WTC11 (cell line): ENCODE measurements around the gene GMPR. TPM values are rescaled to one million over a fixed set of nuclear protein-coding genes. Genes with fewer than 3 reads are reported as not detected.

Experiments
- ATAC-seq: fragments of 200-7000 bp; cut with Tn5 transposase; 2 replicates; pipeline ENCODE4 v1.10.0; 2021; ENCODE audit warnings: mild to moderate bottlenecking, moderate library complexity
- CTCF ChIA-PET: fragments of 300-600 bp; sonication (Branson Sonifier 250); formaldehyde crosslinking; loops from one replicate; lab custom pipeline; 2021; ENCODE audit warnings: antibody characterized with exemption; lab: Charles Lee
- POLR2A ChIA-PET: fragments of 350-600 bp; sonication (Branson Sonifier 250); formaldehyde crosslinking; loops from one replicate; lab custom pipeline; 2021; ENCODE audit warnings: antibody characterized with exemption; lab: Charles Lee
- DNase-seq: peaks from one replicate; pipeline ENCODE4 v3.0.0; 2021; ENCODE audit warnings: low spot score
- H3K27ac Mint-ChIP-seq: 2 replicates; pipeline ENCODE4 v1.8.0; 2021; ENCODE audit warnings: mixed read lengths
- H3K27me3 Mint-ChIP-seq: 2 replicates; pipeline ENCODE4 v1.8.0; 2021; ENCODE audit warnings: low read depth, mild to moderate bottlenecking, moderate library complexity, mixed read lengths
- H3K36me3 Mint-ChIP-seq: 2 replicates; pipeline ENCODE4 v1.8.0; 2021; ENCODE audit warnings: mixed read lengths
- H3K4me1 Mint-ChIP-seq: 2 replicates; pipeline ENCODE4 v1.8.0; 2022; ENCODE audit warnings: mixed read lengths
- H3K4me3 Mint-ChIP-seq: 2 replicates; pipeline ENCODE4 v1.8.0; 2021; ENCODE audit warnings: mild to moderate bottlenecking, moderate library complexity, mixed read lengths
- H3K9me3 Mint-ChIP-seq: 2 replicates; pipeline ENCODE4 v1.8.0; 2021; ENCODE audit warnings: mixed read lengths
- ARID4B ChIP-seq: sonication (generic); formaldehyde crosslinking; IDR thresholded peaks from 2 replicates; pipeline ENCODE4 v1.8.0; 2023; ENCODE audit warnings: missing genetic modification reagents, mild to moderate bottlenecking, borderline replicate concordance
- ATF1 ChIP-seq: sonication (generic); formaldehyde crosslinking; IDR thresholded peaks from 2 replicates; pipeline ENCODE4 v1.8.1; 2023; ENCODE audit warnings: mild to moderate bottlenecking, moderate library complexity, missing genetic modification reagents
- ATF2 ChIP-seq: sonication (generic); formaldehyde crosslinking; IDR thresholded peaks from 2 replicates; pipeline ENCODE4 v1.8.1; 2022; ENCODE audit warnings: low read depth, missing genetic modification reagents, borderline replicate concordance
- CBFB ChIP-seq: sonication (generic); formaldehyde crosslinking; IDR thresholded peaks from 2 replicates; pipeline ENCODE4 v1.8.1; 2022; ENCODE audit warnings: mild to moderate bottlenecking, low read depth, missing genetic modification reagents
- CDX4 ChIP-seq: fragments of 250-450 bp; sonication (Bioruptor Pico); IDR thresholded peaks from 2 replicates; pipeline ENCODE4 v1.9.0; 2021; ENCODE audit warnings: moderate library complexity, mild to moderate bottlenecking, inconsistent platforms, borderline replicate concordance
- CTCF ChIP-seq: fragments of 200-600 bp; IDR thresholded peaks from 2 replicates; pipeline ENCODE4 v1.8.0; 2022; ENCODE audit warnings: antibody characterized with exemption
- E2F4 ChIP-seq: sonication (generic); formaldehyde crosslinking; IDR thresholded peaks from 2 replicates; pipeline ENCODE4 v1.8.1; 2022; ENCODE audit warnings: low read depth, mild to moderate bottlenecking, moderate library complexity, missing genetic modification reagents, borderline replicate concordance
- FOXK1 ChIP-seq: sonication (generic); formaldehyde crosslinking; IDR thresholded peaks from 2 replicates; pipeline ENCODE4 v1.8.0; 2022; ENCODE audit warnings: mild to moderate bottlenecking, moderate library complexity, missing genetic modification reagents
- JAZF1 ChIP-seq: fragments of 250-450 bp; sonication (Bioruptor Pico); IDR thresholded peaks from 2 replicates; pipeline ENCODE4 v1.9.0; 2021; ENCODE audit warnings: moderate library complexity, mild to moderate bottlenecking, inconsistent platforms
- NR2C2 ChIP-seq: sonication (generic); formaldehyde crosslinking; IDR thresholded peaks from 2 replicates; pipeline ENCODE4 v1.8.0; 2022; ENCODE audit warnings: mild to moderate bottlenecking, missing genetic modification reagents
- OVOL2 ChIP-seq: fragments of 250-450 bp; sonication (Bioruptor Pico); IDR thresholded peaks from 2 replicates; pipeline ENCODE4 v1.9.0; 2021; ENCODE audit warnings: mild to moderate bottlenecking, borderline replicate concordance
- PRDM15 ChIP-seq: sonication (generic); formaldehyde crosslinking; IDR thresholded peaks from 2 replicates; pipeline ENCODE4 v1.8.0; 2022; ENCODE audit warnings: missing genetic modification reagents
- SMAD4 ChIP-seq: sonication (generic); formaldehyde crosslinking; IDR thresholded peaks from 2 replicates; pipeline ENCODE4 v1.8.0; 2022; ENCODE audit warnings: mild to moderate bottlenecking, missing genetic modification reagents
- TP53 ChIP-seq: sonication (generic); formaldehyde crosslinking; IDR thresholded peaks from 2 replicates; pipeline ENCODE4 v1.8.1; 2023; ENCODE audit warnings: mild to moderate bottlenecking, missing genetic modification reagents
- USF2 ChIP-seq: sonication (generic); formaldehyde crosslinking; IDR thresholded peaks from 2 replicates; pipeline ENCODE4 v1.8.1; 2023; ENCODE audit warnings: mild to moderate bottlenecking, missing genetic modification reagents, moderate library complexity
- ZNF138 ChIP-seq: sonication (generic); formaldehyde crosslinking; conservative IDR thresholded peaks from 2 replicates; pipeline ENCODE4 v1.8.1; 2022; ENCODE audit warnings: mild to moderate bottlenecking, moderate library complexity, missing genetic modification reagents
- total RNA-seq: library from RNA; stranded (reverse); gene quantifications from 3 replicates; pipeline ENCODE4 v1.2.3, GENCODE V29; 2021

Gene GMPR
- total RNA-seq, 1 experiment from 2014 or later: 2.4 TPM

GRCh38 chr6:16270178-16270794 is 31.9 kb downstream of the GMPR start (continued):
- TF ChIP-seq JAZF1 (CRISPR knock-in tag): no peak
- no peak for TF ChIP-seq E2F4 (CRISPR knock-in tag)
- TF ChIP-seq CTCF: no peak
- no peak for TF ChIP-seq SMAD4 (CRISPR knock-in tag)
- no peak for TF ChIP-seq OVOL2
- no peak for TF ChIP-seq ARID4B (CRISPR knock-in tag)
- TF ChIP-seq TP53 (CRISPR knock-in tag): no peak
- no peak for TF ChIP-seq ATF1 (CRISPR knock-in tag)

GRCh38 chr6:16271428-16271827 is 33.0 kb downstream of the GMPR start:
- H3K4me1 Mint-ChIP-seq: no peaks in the 10 kb centered on the region
- TF ChIP-seq CBFB (CRISPR knock-in tag) (no peak), ATF2 (CRISPR knock-in tag) (no peak), FOXK1 (CRISPR knock-in tag) (no peak), ZNF138 (CRISPR knock-in tag) (no peak), E2F4 (CRISPR knock-in tag) (no peak)
- TF ChIP-seq, all 79 proteins: peak for 0
- ChIA-PET POLR2A (no interaction called here), CTCF (interaction anchor here (0.6 to 3.1 kb wide), 3 partner anchors 15 to 457 kb away, joined by 3 to 13 read pairs (median 3); no protein-coding TSS in a partner anchor)
- H3K27ac Mint-ChIP-seq: no peak overlapping the region
- no peak overlapping the region for H3K4me3 Mint-ChIP-seq
- DNase-seq (no peak), ATAC-seq (no peak)
- no peaks in the 10 kb centered on the region for H3K36me3 Mint-ChIP-seq
- no peaks in the 10 kb centered on the region for H3K27me3 Mint-ChIP-seq
- no peaks in the 10 kb centered on the region for H3K9me3 Mint-ChIP-seq

GRCh38 chr6:16272201-16272600 is 33.8 kb downstream of the GMPR start:
- CTCF ChIA-PET: interaction anchor here (1.0 kb wide), 1 partner anchor 14 kb away, joined by 6 read pairs; no protein-coding TSS in a partner anchor
- TF ChIP-seq CDX4 (CRISPR knock-in tag): no peak
- TF ChIP-seq PRDM15: no peak
- no peak for TF ChIP-seq USF2 (CRISPR knock-in tag)
- TF ChIP-seq NR2C2 (CRISPR knock-in tag): no peak

More at GRCh38 chr6:16272201-16272600, 33.8 kb downstream of the GMPR start:
- Mint-ChIP-seq H3K27me3 (no peaks in the 10 kb centered on the region), H3K27ac (no peak overlapping the region), H3K4me3 (no peak overlapping the region), H3K4me1 (peaks cover 4% of the 10 kb centered on the region), H3K36me3 (no peaks in the 10 kb centered on the region), H3K9me3 (no peaks in the 10 kb centered on the region)
- no peak for ATAC-seq
- no peak for DNase-seq
- POLR2A ChIA-PET: no interaction called here
